Astrocyte (in vitro differentiated cells and primary cell): ENCODE results near the gene SGCE. TPM values are rescaled to one million over a fixed set of nuclear protein-coding genes. Genes with fewer than 3 reads are reported as not detected.

Source experiments
- DNase-seq: peaks from one replicate; pipeline ENCODE4 v3.0.0-alpha.2; 2010; ENCODE audit warnings: low read depth
- FAIRE-seq: peaks from 2 replicates; lab custom pipeline; 2011; peaks lifted over from hg19 to GRCh38; lab: Jason Lieb, UNC
- H2AFZ ChIP-seq: 2 replicates; pipeline ENCODE4 v1.6.0; 2012; ENCODE audit warnings: low read depth, low read length, inconsistent platforms
- H3K27ac ChIP-seq: 2 replicates; pipeline ENCODE4 v1.5.1; 2011; ENCODE audit warnings: low read depth, low read length, inconsistent platforms
- H3K27me3 ChIP-seq: 2 replicates; pipeline ENCODE4 v1.6.0; 2011; ENCODE audit warnings: low read length, inconsistent platforms; ENCODE audit not compliant: insufficient read depth
- H3K36me3 ChIP-seq: 2 replicates; pipeline ENCODE4 v1.5.1; 2011; ENCODE audit warnings: low read length, inconsistent platforms; ENCODE audit not compliant: insufficient read depth
- H3K4me1 ChIP-seq: 2 replicates; pipeline ENCODE4 v1.5.1; 2011; ENCODE audit warnings: low read length, inconsistent platforms; ENCODE audit not compliant: insufficient read depth
- H3K4me2 ChIP-seq: 2 replicates; pipeline ENCODE4 v1.6.0; 2012; ENCODE audit warnings: low read length, inconsistent platforms
- H3K4me3 ChIP-seq: 2 replicates; pipeline ENCODE4 v1.5.1; 2011; ENCODE audit warnings: low read depth, mild to moderate bottlenecking, low read length, inconsistent platforms; ENCODE audit not compliant: insufficient read depth
- H3K79me2 ChIP-seq: 2 replicates; pipeline ENCODE4 v1.6.0; 2012; ENCODE audit warnings: mild to moderate bottlenecking, low read length, inconsistent platforms; ENCODE audit not compliant: insufficient read depth
- H3K9ac ChIP-seq: 2 replicates; pipeline ENCODE4 v1.6.0; 2012; ENCODE audit warnings: mild to moderate bottlenecking, low read length, inconsistent platforms
- H3K9me3 ChIP-seq: 2 replicates; pipeline ENCODE4 v1.5.1; 2012; ENCODE audit warnings: low read depth, mild to moderate bottlenecking, low read length, inconsistent platforms; ENCODE audit not compliant: insufficient read depth
- H4K20me1 ChIP-seq: 2 replicates; pipeline ENCODE4 v1.6.0; 2012; ENCODE audit warnings: low read length, inconsistent platforms; ENCODE audit not compliant: insufficient read depth
- H3K27ac Mint-ChIP-seq: one replicate; pipeline ENCODE4 v1.8.0; 2021; ENCODE audit warnings: mild to moderate bottlenecking, mixed read lengths; ENCODE audit not compliant: unreplicated experiment
- H3K27me3 Mint-ChIP-seq: one replicate; pipeline ENCODE4 v1.8.0; 2021; ENCODE audit warnings: low read depth, mixed read lengths; ENCODE audit not compliant: unreplicated experiment
- H3K36me3 Mint-ChIP-seq: one replicate; pipeline ENCODE4 v1.8.0; 2021; ENCODE audit warnings: low read depth, mixed read lengths; ENCODE audit not compliant: unreplicated experiment
- H3K4me1 Mint-ChIP-seq: one replicate; pipeline ENCODE4 v1.8.0; 2021; ENCODE audit warnings: low read depth, mixed read lengths; ENCODE audit not compliant: unreplicated experiment
- H3K4me3 Mint-ChIP-seq: one replicate; pipeline ENCODE4 v1.8.0; 2021; ENCODE audit warnings: mild to moderate bottlenecking, moderate library complexity, mixed read lengths; ENCODE audit not compliant: unreplicated experiment
- H3K9me3 Mint-ChIP-seq: one replicate; pipeline ENCODE4 v1.8.0; 2021; ENCODE audit warnings: mild to moderate bottlenecking, mixed read lengths; ENCODE audit not compliant: unreplicated experiment
- EZH2 ChIP-seq: IDR thresholded peaks from 2 replicates; pipeline ENCODE4 v1.6.1; 2012; ENCODE audit warnings: mild to moderate bottlenecking, low read length, inconsistent platforms; ENCODE audit not compliant: insufficient read depth
- total RNA-seq: library from RNA; stranded (reverse); gene quantifications from 2 replicates; pipeline ENCODE4 v1.2.1, GENCODE V29; 2021
- TF ChIP-seq, protein P1 (sequence below): IDR thresholded peaks from 2 replicates; pipeline ENCODE4 v1.5.1; 2011; ENCODE audit warnings: low read depth, mild to moderate bottlenecking, inconsistent platforms, low read length, moderate library complexity; ENCODE audit not compliant: insufficient read depth

SGCE gene
- total RNA-seq, 1 donor from 2014 or later, result 33.4 TPM

DNA sequence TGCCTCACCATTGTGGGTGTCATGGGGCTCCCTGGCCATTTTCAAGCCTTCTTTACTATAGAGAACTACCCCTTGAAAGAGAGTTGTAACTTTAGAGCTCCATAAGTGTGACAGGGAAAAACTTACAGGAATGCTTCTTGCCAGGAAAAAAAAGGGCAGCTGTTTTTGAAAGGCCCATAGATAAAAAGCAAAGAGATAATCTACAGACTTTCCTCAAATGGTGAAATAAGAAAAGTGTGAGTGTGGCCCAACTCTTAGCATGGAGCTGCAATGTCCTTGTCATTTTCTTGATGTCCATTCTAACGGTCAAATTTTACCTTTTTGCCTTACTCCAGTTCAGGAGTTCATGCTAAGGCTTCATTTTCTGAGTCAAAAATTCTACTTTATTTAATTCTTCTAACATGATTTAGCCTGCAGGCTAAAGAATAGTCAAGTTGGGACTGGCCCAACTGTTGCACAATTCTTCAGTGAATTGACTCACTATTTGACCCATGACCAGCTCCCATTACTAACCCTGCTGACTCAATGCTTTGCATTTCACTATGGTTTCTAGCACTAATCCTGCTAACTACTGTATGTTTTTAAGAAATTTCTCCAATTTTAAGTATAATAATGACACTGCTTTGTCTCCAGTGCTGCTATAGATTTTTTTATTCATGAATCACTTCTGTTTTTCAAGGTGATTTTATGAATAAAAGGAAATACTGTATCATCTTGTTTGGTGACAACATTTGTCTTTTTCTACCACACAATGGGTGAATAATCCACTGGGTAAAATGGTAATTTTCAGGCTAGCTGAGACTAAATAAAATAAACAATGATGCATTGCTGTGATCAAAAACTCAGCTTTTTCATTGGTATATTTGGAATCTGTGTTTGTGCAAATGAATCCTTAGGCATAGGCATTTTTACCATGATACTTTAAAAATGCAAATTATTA is 41.4 kb upstream of the SGCE start:
- Histone ChIP-seq H3K27me3 (no peaks in the 10 kb centered on the region), H3K9me3 (no peaks in the 10 kb centered on the region), H3K4me2 (peak overlapping the region; percentile 79), H4K20me1 (no peaks in the 10 kb centered on the region), H3K36me3 (no peaks in the 10 kb centered on the region), H2AFZ (peak overlapping the region; percentile 12), H3K27ac (peak overlapping the region; percentile 92), H3K4me1 (peaks cover 31% of the 10 kb centered on the region), H3K79me2 (no peaks in the 10 kb centered on the region), H3K4me3 (no peak overlapping the region), H3K9ac (peak overlapping the region; percentile 65)
- H3K36me3 Mint-ChIP-seq, result no peaks in the 10 kb centered on the region
- H3K9me3 Mint-ChIP-seq, result peaks cover 1% of the 10 kb centered on the region
- FAIRE-seq, result peak; percentile 94
- no peaks in the 10 kb centered on the region for H3K27me3 Mint-ChIP-seq
- peak; percentile 92 for DNase-seq
- peaks cover 18% of the 10 kb centered on the region for H3K4me1 Mint-ChIP-seq
- TF ChIP-seq, protein P1, sequence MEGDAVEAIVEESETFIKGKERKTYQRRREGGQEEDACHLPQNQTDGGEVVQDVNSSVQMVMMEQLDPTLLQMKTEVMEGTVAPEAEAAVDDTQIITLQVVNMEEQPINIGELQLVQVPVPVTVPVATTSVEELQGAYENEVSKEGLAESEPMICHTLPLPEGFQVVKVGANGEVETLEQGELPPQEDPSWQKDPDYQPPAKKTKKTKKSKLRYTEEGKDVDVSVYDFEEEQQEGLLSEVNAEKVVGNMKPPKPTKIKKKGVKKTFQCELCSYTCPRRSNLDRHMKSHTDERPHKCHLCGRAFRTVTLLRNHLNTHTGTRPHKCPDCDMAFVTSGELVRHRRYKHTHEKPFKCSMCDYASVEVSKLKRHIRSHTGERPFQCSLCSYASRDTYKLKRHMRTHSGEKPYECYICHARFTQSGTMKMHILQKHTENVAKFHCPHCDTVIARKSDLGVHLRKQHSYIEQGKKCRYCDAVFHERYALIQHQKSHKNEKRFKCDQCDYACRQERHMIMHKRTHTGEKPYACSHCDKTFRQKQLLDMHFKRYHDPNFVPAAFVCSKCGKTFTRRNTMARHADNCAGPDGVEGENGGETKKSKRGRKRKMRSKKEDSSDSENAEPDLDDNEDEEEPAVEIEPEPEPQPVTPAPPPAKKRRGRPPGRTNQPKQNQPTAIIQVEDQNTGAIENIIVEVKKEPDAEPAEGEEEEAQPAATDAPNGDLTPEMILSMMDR, result no peak
- no peak for TF ChIP-seq EZH2
- H3K4me3 Mint-ChIP-seq, result no peak overlapping the region
- H3K27ac Mint-ChIP-seq, result peak overlapping the region; percentile 93

DNA sequence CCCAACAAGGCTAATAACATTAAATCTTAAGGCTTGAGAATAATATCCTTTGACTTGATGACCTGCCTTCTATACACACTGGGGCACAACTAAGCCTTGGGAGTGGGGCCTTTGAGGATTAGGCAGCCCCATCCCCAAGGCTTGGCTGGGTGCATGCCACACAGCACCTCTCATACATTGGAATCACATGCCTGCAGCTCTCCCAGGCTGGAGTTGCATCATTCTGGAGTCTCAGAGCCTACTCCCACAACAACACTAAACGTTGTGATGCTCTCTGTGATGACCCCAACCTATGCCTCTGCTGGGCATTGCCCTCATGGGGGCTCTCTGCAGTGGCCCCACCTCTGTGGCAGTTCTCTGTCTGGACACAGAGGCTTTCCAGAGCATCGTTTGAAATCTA is 31.9 kb upstream of the SGCE start:
- Mint-ChIP-seq H3K4me1 (peaks cover 5% of the 10 kb centered on the region), H3K27ac (peak overlapping the region; percentile 4), H3K4me3 (no peak overlapping the region), H3K27me3 (no peaks in the 10 kb centered on the region), H3K36me3 (no peaks in the 10 kb centered on the region), H3K9me3 (no peaks in the 10 kb centered on the region)
- no peaks in the 10 kb centered on the region for H3K79me2 ChIP-seq
- no peak overlapping the region for H2AFZ ChIP-seq
- H3K36me3 ChIP-seq, result no peaks in the 10 kb centered on the region
- no peak overlapping the region for H3K9ac ChIP-seq
- no peaks in the 10 kb centered on the region for H3K27me3 ChIP-seq
- no peaks in the 10 kb centered on the region for H4K20me1 ChIP-seq
- no peak for DNase-seq
- H3K9me3 ChIP-seq, result no peaks in the 10 kb centered on the region
- no peak overlapping the region for H3K27ac ChIP-seq
- no peak overlapping the region for H3K4me2 ChIP-seq
- no peak for TF ChIP-seq EZH2
- TF ChIP-seq, protein P1, result no peak
- no peak for FAIRE-seq
- no peaks in the 10 kb centered on the region for H3K4me1 ChIP-seq
- H3K4me3 ChIP-seq, result no peak overlapping the region

DNA sequence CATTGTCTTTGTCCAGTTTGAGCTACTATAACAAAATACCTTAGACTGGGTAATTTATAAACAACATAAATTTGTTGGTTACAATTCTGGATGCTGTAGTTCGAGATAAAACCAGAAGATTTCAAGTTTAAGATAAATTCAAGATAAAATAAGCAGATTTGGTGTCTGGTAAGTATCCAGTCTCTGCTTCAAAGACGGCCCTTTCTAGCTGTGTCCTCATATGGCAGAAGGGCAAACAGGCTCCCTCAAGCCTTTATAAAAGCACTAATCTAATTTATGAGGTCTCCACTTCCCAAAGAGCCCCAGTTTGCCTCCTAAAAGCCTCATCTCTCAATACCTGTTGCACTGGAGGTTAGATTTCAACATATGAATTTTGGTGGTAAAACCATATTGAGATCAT is 31.1 kb upstream of the SGCE start:
- no peaks in the 10 kb centered on the region for H3K36me3 Mint-ChIP-seq

More for the DNA sequence above, 31.1 kb upstream of the SGCE start:
- Histone ChIP-seq H3K27me3 (no peaks in the 10 kb centered on the region), H3K79me2 (no peaks in the 10 kb centered on the region), H3K9me3 (no peaks in the 10 kb centered on the region), H4K20me1 (no peaks in the 10 kb centered on the region), H2AFZ (no peak overlapping the region), H3K4me2 (no peak overlapping the region), H3K9ac (no peak overlapping the region), H3K4me3 (no peak overlapping the region), H3K27ac (no peak overlapping the region), H3K36me3 (no peaks in the 10 kb centered on the region), H3K4me1 (no peaks in the 10 kb centered on the region)
- TF ChIP-seq, protein P1, result no peak
- TF ChIP-seq EZH2, result no peak
- no peak overlapping the region for H3K4me3 Mint-ChIP-seq
- no peaks in the 10 kb centered on the region for H3K27me3 Mint-ChIP-seq
- no peak for DNase-seq
- peak overlapping the region; percentile 41 for H3K27ac Mint-ChIP-seq
- FAIRE-seq, result no peak
- H3K9me3 Mint-ChIP-seq, result no peaks in the 10 kb centered on the region
- peaks cover 5% of the 10 kb centered on the region for H3K4me1 Mint-ChIP-seq
